ENCODE data around the gene RPL22.
A peak's percentile ranks its signal among the peaks of the same experiment; 100 is the strongest.

The RPL22 gene

GRCh38 chr1:6245869-6246496 is 46.6 kb upstream of the RPL22 start:
- TF ChIP-seq POLR2AphosphoS5 (IDR thresholded peaks at IDR 0.05; ENCODE audit: low read depth, low read length), result no peak
- peak in 1 of 2 experiments; percentile 46; a peak in 2 of 4 replicates for TF ChIP-seq REST (IDR thresholded peaks at IDR 0.05; ENCODE audit: insufficient read depth in 1 of 2, low read depth in 2 of 2, low read length in 2 of 2)

GRCh38 chr1:6245086-6245868 is 45.9 kb upstream of the RPL22 start:
- no peak for TF ChIP-seq TAF1 (IDR thresholded peaks at IDR 0.05; ENCODE audit: borderline replicate concordance, insufficient read depth, low read length)
- TF ChIP-seq FOXP2 (optimal IDR thresholded peaks at IDR 0.05; ENCODE audit: borderline replicate concordance, extremely low read depth, extremely low read length, insufficient read depth), result peak; percentile 23
- peak; percentile 97 to 99 for TF ChIP-seq REST (IDR thresholded peaks at IDR 0.05; ENCODE audit: insufficient read depth in 1 of 2, low read depth in 2 of 2, low read length in 2 of 2)
- TF ChIP-seq SIN3A (IDR thresholded peaks at IDR 0.05; ENCODE audit: borderline replicate concordance, insufficient read depth, low read length), result peak; percentile 99; the same call in 1 of the 2 replicates
- TF ChIP-seq POLR2AphosphoS5 (IDR thresholded peaks at IDR 0.05; ENCODE audit: low read depth, low read length), result no peak

- TF ChIP-seq POLR2AphosphoS5 (IDR thresholded peaks at IDR 0.05; ENCODE audit: low read depth, low read length) (no peak), REST (IDR thresholded peaks at IDR 0.05; ENCODE audit: insufficient read depth in 1 of 2, low read depth in 2 of 2, low read length in 2 of 2) (no peak), TAF1 (IDR thresholded peaks at IDR 0.05; ENCODE audit: borderline replicate concordance, insufficient read depth, low read length) (no peak)
Measured at GRCh38 chr1:6244401-6245049, 45.1 kb upstream of the RPL22 start.

GRCh38 chr1:6243993-6244392 is 44.6 kb upstream of the RPL22 start, which contains the start of gene HES3:
Gene HES3, plus strand, starts transcription at chr1:6244179. Its CDS starts 187 bp downstream, at chr1:6244366.
- no peak for TF ChIP-seq SIN3A (IDR thresholded peaks at IDR 0.05; ENCODE audit: borderline replicate concordance, insufficient read depth, low read length)
- no peak for TF ChIP-seq FOXP2 (optimal IDR thresholded peaks at IDR 0.05; ENCODE audit: borderline replicate concordance, extremely low read depth, extremely low read length, insufficient read depth)
- TF ChIP-seq POLR2AphosphoS5 (IDR thresholded peaks at IDR 0.05; ENCODE audit: low read depth, low read length), result no peak
- no peak for TF ChIP-seq TAF1 (IDR thresholded peaks at IDR 0.05; ENCODE audit: borderline replicate concordance, insufficient read depth, low read length)
- no peak for TF ChIP-seq REST (IDR thresholded peaks at IDR 0.05; ENCODE audit: insufficient read depth in 1 of 2, low read depth in 2 of 2, low read length in 2 of 2)

Measured in PFSK-1 (cell line).